Natural killer cell (primary cell): Measurements from ENCODE around the gene CDYL2. TPM values are rescaled to one million over a fixed set of nuclear protein-coding genes. Genes with fewer than 3 reads are reported as not detected.

Source experiments
- ATAC-seq, 3 donors: fragments of 150-1000 bp in 2 of 3; fragments of 200-7000 bp in 1 of 3; cut with Tn5 transposase; 1 replicate in 1 of 3; 2 replicates in 2 of 3; pipeline ENCODE4 v1.10.0; 2021; ENCODE audit warnings: mild to moderate bottlenecking in 2 of 3, moderate library complexity in 2 of 3
- DNase-seq, 2 donors: peaks; one replicate each; pipeline versions ENCODE4 v3.0.0 to v3.0.0-alpha.2; 2013 to 2021; ENCODE audit warnings: mixed read lengths in 1 of 2
- H3K27ac ChIP-seq: one replicate; pipeline ENCODE4 v1.5.1; 2013; ENCODE audit warnings: mild to moderate bottlenecking, low read length
- H3K27me3 ChIP-seq: one replicate; pipeline ENCODE4 v1.6.1; 2013; ENCODE audit warnings: low read length; ENCODE audit not compliant: control insufficient read depth, insufficient read depth
- H3K36me3 ChIP-seq: one replicate; pipeline ENCODE4 v1.6.1; 2013; ENCODE audit warnings: low read length; ENCODE audit not compliant: control insufficient read depth, insufficient read depth
- H3K4me1 ChIP-seq: one replicate; pipeline ENCODE4 v1.6.1; 2013; ENCODE audit warnings: low read length; ENCODE audit not compliant: control insufficient read depth, insufficient read depth
- H3K4me3 ChIP-seq: one replicate; pipeline ENCODE4 v1.5.1; 2013; ENCODE audit warnings: low read length
- H3K9me3 ChIP-seq: one replicate; pipeline ENCODE4 v1.6.1; 2013; ENCODE audit warnings: low read length; ENCODE audit not compliant: control insufficient read depth, insufficient read depth
- H3K27ac Mint-ChIP-seq, 2 donors: one replicate each; pipeline ENCODE4 v1.8.0; 2022; ENCODE audit warnings: mild to moderate bottlenecking in 2 of 2, mixed read lengths in 2 of 2, moderate library complexity in 1 of 2
- H3K27me3 Mint-ChIP-seq, 2 donors: one replicate each; pipeline ENCODE4 v1.8.0; 2022; ENCODE audit warnings: low read depth in 2 of 2, mixed read lengths in 2 of 2
- H3K36me3 Mint-ChIP-seq: one replicate; pipeline ENCODE4 v1.8.0; 2022; ENCODE audit warnings: mixed read lengths
- H3K4me1 Mint-ChIP-seq, 2 donors: one replicate each; pipeline ENCODE4 v1.8.0; 2022; ENCODE audit warnings: mixed read lengths in 2 of 2
- H3K4me3 Mint-ChIP-seq: one replicate; pipeline ENCODE4 v1.8.0; 2022; ENCODE audit warnings: mild to moderate bottlenecking, moderate library complexity, mixed read lengths
- H3K9me3 Mint-ChIP-seq, 2 donors: one replicate each; pipeline ENCODE4 v1.8.0; 2022; ENCODE audit warnings: mixed read lengths in 2 of 2
- WGBS: methylation state at CpG from one replicate; pipeline ENCODE4 v1.1.7; 2013; ENCODE audit warnings: missing lambda C conversion rate; ENCODE audit not compliant: insufficient coverage; 5-methylcytosine and 5-hydroxymethylcytosine counted together
- intact Hi-C: fragments of 100-400 bp; cut with micrococcal nuclease; formaldehyde crosslinking; loops from one replicate; pipeline ENCODE4 v1.14.2; 2022
- total RNA-seq, 4 donors: library from RNA; stranded (reverse); fragments of 120-200 nt in 1 of 4; gene quantifications; one replicate each; pipeline versions ENCODE4 v1.2.3 to v1.2.4, GENCODE V29; 2013 to 2022
- TF ChIP-seq, protein P1 (sequence below): fragments of 200-600 bp; IDR thresholded peaks from one replicate; pipeline ENCODE4 v1.8.0; 2022; ENCODE audit warnings: antibody characterized with exemption

The CDYL2 gene
- total RNA-seq, 3 donors from 2014 or later (not counting 1 experiment from before 2014, with no cell fraction given), result 2.7 to 14.5 (median 3.4) TPM

DNA sequence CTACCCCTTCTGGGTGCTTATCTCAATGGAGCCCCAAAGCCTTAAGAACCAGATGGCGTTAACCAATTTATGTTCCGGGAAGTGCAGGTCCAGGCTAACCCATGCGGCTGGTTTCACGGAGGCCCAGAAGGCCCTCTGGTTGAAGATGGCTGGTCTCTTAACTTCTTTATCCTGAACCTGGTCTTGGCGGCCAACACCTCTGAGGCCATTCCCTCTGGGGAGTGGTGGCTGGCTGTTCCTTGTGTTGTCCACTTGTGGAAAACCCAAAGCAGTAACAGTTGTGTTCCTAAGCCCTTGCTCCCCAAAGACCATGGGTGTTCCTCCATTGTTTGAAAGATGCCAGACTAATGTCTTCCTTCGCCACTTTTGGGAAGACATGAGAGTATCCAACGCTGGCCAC, 1.5 kb downstream of the CDYL2 start:
- H3K4me3 Mint-ChIP-seq, result peak overlapping the region; percentile 55
- Histone ChIP-seq H3K27ac (no peak overlapping the region), H3K9me3 (no peaks in the 10 kb centered on the region), H3K27me3 (peaks cover 7% of the 10 kb centered on the region), H3K36me3 (no peaks in the 10 kb centered on the region), H3K4me3 (no peak overlapping the region), H3K4me1 (peaks cover 4% of the 10 kb centered on the region)
- 98% methylated on average over 7 of the region's 7 CpGs for WGBS
- peaks cover 28 to 51% of the 10 kb centered on the region in 2 donors for H3K27me3 Mint-ChIP-seq
- H3K4me1 Mint-ChIP-seq, result peaks cover 0 to 8% of the 10 kb centered on the region in 2 donors
- ATAC-seq (no peak), DNase-seq (peak in 1 of 2 donors; percentile 6)
- H3K36me3 Mint-ChIP-seq, result no peaks in the 10 kb centered on the region
- no peaks in the 10 kb centered on the region for H3K9me3 Mint-ChIP-seq
- no peak overlapping the region for H3K27ac Mint-ChIP-seq
- TF ChIP-seq, protein P1, sequence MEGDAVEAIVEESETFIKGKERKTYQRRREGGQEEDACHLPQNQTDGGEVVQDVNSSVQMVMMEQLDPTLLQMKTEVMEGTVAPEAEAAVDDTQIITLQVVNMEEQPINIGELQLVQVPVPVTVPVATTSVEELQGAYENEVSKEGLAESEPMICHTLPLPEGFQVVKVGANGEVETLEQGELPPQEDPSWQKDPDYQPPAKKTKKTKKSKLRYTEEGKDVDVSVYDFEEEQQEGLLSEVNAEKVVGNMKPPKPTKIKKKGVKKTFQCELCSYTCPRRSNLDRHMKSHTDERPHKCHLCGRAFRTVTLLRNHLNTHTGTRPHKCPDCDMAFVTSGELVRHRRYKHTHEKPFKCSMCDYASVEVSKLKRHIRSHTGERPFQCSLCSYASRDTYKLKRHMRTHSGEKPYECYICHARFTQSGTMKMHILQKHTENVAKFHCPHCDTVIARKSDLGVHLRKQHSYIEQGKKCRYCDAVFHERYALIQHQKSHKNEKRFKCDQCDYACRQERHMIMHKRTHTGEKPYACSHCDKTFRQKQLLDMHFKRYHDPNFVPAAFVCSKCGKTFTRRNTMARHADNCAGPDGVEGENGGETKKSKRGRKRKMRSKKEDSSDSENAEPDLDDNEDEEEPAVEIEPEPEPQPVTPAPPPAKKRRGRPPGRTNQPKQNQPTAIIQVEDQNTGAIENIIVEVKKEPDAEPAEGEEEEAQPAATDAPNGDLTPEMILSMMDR, result no peak
- intact Hi-C loops, result no loop called here

- Mint-ChIP-seq H3K36me3 (no peaks in the 10 kb centered on the region), H3K27ac (no peak overlapping the region), H3K27me3 (peaks cover 23 to 45% of the 10 kb centered on the region in 2 donors), H3K4me3 (peak overlapping the region; percentile 57), H3K9me3 (no peaks in the 10 kb centered on the region), H3K4me1 (peaks cover 0 to 8% of the 10 kb centered on the region in 2 donors)
- no peaks in the 10 kb centered on the region for H3K9me3 ChIP-seq
- WGBS, result 89% methylated on average over 4 of the region's 4 CpGs
- ATAC-seq, result no peak
- DNase-seq, result no peak
- intact Hi-C loops, result no loop called here
- H3K27ac ChIP-seq, result no peak overlapping the region
- H3K4me1 ChIP-seq, result peaks cover 4% of the 10 kb centered on the region
- H3K36me3 ChIP-seq, result no peaks in the 10 kb centered on the region
- peaks cover 7% of the 10 kb centered on the region for H3K27me3 ChIP-seq
- TF ChIP-seq, protein P1, result no peak
- no peak overlapping the region for H3K4me3 ChIP-seq
These were observed 2.3 kb downstream of the CDYL2 start for GRCh38 chr16:80802138-80802537.

DNA sequence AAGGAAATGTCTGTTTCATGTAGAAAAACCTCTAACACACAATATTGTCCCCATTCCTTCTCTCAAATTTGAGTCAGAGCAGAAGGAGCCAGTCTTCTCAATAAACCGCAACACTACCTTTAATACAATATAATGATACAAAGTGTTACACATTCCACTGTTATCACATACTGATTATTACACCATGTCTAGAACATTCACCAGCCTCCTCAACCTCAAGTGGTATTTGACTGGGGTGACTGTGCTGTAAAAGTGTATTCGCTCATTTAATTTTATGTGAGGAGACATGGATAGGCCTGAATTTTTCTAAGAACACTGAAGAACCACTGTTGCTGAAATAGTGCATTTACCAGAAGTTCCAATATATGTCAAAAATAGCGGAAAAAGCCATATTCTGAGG, 10.3 kb downstream of the CDYL2 start:
- intact Hi-C loops, result no loop called here
- H3K4me3 Mint-ChIP-seq, result no peak overlapping the region

DNA sequence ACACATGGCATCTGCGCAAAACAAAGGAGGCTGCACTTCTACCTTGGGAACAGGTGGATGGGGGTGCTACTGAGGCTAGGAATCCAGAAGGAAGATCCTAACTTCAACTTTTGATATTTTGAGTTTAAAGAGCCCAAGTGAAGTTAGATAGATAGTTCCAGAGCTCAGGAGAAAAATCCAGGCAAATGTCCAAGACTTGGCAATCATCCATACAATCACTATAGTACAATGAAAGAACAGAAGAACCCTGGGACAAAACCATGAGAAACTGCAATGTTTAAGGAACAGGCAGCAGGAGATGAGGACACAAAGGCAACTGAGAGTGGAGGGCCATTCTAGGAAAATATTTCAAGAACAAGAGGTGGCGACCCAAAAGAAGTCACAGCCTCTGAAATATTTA, 12.4 kb downstream of the CDYL2 start:
- no peaks in the 10 kb centered on the region for H3K36me3 Mint-ChIP-seq
- DNase-seq (no peak), ATAC-seq (no peak)
- peaks cover 0 to 2% of the 10 kb centered on the region in 2 donors for H3K9me3 Mint-ChIP-seq
- Histone ChIP-seq H3K27me3 (no peaks in the 10 kb centered on the region), H3K9me3 (no peaks in the 10 kb centered on the region), H3K27ac (no peak overlapping the region), H3K4me3 (no peak overlapping the region), H3K36me3 (no peaks in the 10 kb centered on the region), H3K4me1 (no peaks in the 10 kb centered on the region)
- WGBS, result 100% methylated on average over 1 of the region's 2 CpGs
- no peaks in the 10 kb centered on the region for H3K27me3 Mint-ChIP-seq
- no peak overlapping the region for H3K4me3 Mint-ChIP-seq
- TF ChIP-seq, protein P1, result no peak
- intact Hi-C loops, result no loop called here
- no peak overlapping the region for H3K27ac Mint-ChIP-seq
- H3K4me1 Mint-ChIP-seq, result no peaks in the 10 kb centered on the region

More for the DNA sequence above, 10.3 kb downstream of the CDYL2 start:
- Mint-ChIP-seq H3K27me3 (no peaks in the 10 kb centered on the region), H3K36me3 (no peaks in the 10 kb centered on the region), H3K27ac (no peak overlapping the region), H3K9me3 (peaks cover 0 to 2% of the 10 kb centered on the region in 2 donors), H3K4me1 (no peaks in the 10 kb centered on the region)
- Histone ChIP-seq H3K36me3 (no peaks in the 10 kb centered on the region), H3K4me1 (no peaks in the 10 kb centered on the region), H3K9me3 (no peaks in the 10 kb centered on the region), H3K4me3 (no peak overlapping the region), H3K27me3 (no peaks in the 10 kb centered on the region), H3K27ac (no peak overlapping the region)
- no peak for ATAC-seq
- 100% methylated on average over 3 of the region's 3 CpGs for WGBS
- TF ChIP-seq, protein P1, result no peak
- DNase-seq, result no peak
